ENCODE results near the gene NPDC1.

NPDC1 gene
- 20.3 to 62.4 reads per million in 2 donors for total RNA-seq

GRCh38 chr9:137046088-137046787 is at the start of gene NPDC1:
NPDC1 (minus strand) TSS chr9:137046177; CDS start chr9:137045989, 188 bp downstream.
- peak; percentile 52 to 79 (median 73) for DNase-seq

- no peak for DNase-seq
Observed at GRCh38 chr9:137089232-137089947, 43.4 kb upstream of the NPDC1 start.

GRCh38 chr9:137088121-137088520 is 42.1 kb upstream of the NPDC1 start:
- no peak for DNase-seq

GRCh38 chr9:137087409-137087925 is 41.5 kb upstream of the NPDC1 start:
- peak in 1 of 5 experiments; percentile 57 for DNase-seq

- DNase-seq, result peak; percentile 98 to 100 (median 100)
Observed at GRCh38 chr9:137086531-137087408, 40.8 kb upstream of the NPDC1 start, which contains the start of gene MAN1B1. MAN1B1 (plus strand) TSS chr9:137086985; CDS start chr9:137087000, 15 bp downstream.

- peak in 1 of 5 experiments; percentile 41 for DNase-seq
Observed at GRCh38 chr9:137085920-137086530, 40.0 kb upstream of the NPDC1 start.

- no peak for DNase-seq
Observed at GRCh38 chr9:137084526-137084925, 38.5 kb upstream of the NPDC1 start.

GRCh38 chr9:137083394-137084004 is 37.5 kb upstream of the NPDC1 start:
- no peak for DNase-seq

GRCh38 chr9:137082925-137083290 is 36.9 kb upstream of the NPDC1 start:
- DNase-seq, result no peak

GRCh38 chr9:137082222-137082924 is 36.4 kb upstream of the NPDC1 start:
- DNase-seq, result no peak

GRCh38 chr9:137080260-137081122 is 34.5 kb upstream of the NPDC1 start:
- no peak for DNase-seq

- DNase-seq, result no peak
Observed at GRCh38 chr9:137079401-137079787, 33.4 kb upstream of the NPDC1 start.

- no peak for DNase-seq
Observed at GRCh38 chr9:137078701-137079400, 32.9 kb upstream of the NPDC1 start.

GRCh38 chr9:137077758-137078693 is 32.0 kb upstream of the NPDC1 start:
- peak in 3 of 5 experiments; percentile 27 to 54 (median 30) for DNase-seq

GRCh38 chr9:137077010-137077747 is 31.2 kb upstream of the NPDC1 start, which contains the start of gene UAP1L1:
UAP1L1 (plus strand) TSS chr9:137077517; CDS start chr9:137077533, 16 bp downstream.
- peak in 3 of 5 experiments; percentile 51 to 69 (median 65) for DNase-seq

GRCh38 chr9:137076636-137077009 is 30.6 kb upstream of the NPDC1 start:
- no peak for DNase-seq

GRCh38 chr9:137075275-137075775 is 29.3 kb upstream of the NPDC1 start:
- no peak for DNase-seq

All from T-helper 2 cell (primary cell).